Loucy (cell line): Measurements from ENCODE around the gene NKAIN2.

ENCODE experiments used
- H2AFZ ChIP-seq: fragments of 200-600 bp; sonication (generic); 2 replicates; pipeline ENCODE4 v1.6.0; 2016; ENCODE audit warnings: antibody characterized with exemption, mild to moderate bottlenecking, low read length, moderate library complexity
- H3F3A ChIP-seq: fragments of 200-600 bp; 2 replicates; pipeline ENCODE4 v1.6.0; 2016; ENCODE audit warnings: antibody characterized with exemption, low read depth, mild to moderate bottlenecking
- H3K27me3 ChIP-seq: fragments of 200-600 bp; sonication (generic); 2 replicates; pipeline ENCODE4 v1.6.1; 2014; ENCODE audit warnings: low read length, mild to moderate bottlenecking; ENCODE audit not compliant: insufficient read depth, poor library complexity, severe bottlenecking
- H3K36me3 ChIP-seq: fragments of 200-600 bp; sonication (generic); 2 replicates; pipeline ENCODE4 v1.6.1; 2016; ENCODE audit warnings: low read length; ENCODE audit not compliant: insufficient read depth
- H3K4me1 ChIP-seq: fragments of 200-600 bp; sonication (generic); 2 replicates; pipeline ENCODE4 v1.5.1; 2014; ENCODE audit warnings: low read length, mild to moderate bottlenecking; ENCODE audit not compliant: insufficient read depth, poor library complexity, severe bottlenecking
- H3K4me2 ChIP-seq: fragments of 200-600 bp; sonication (generic); 2 replicates; pipeline ENCODE4 v1.6.0; 2014; ENCODE audit warnings: antibody characterized with exemption, low read length, low read depth, mild to moderate bottlenecking; ENCODE audit not compliant: poor library complexity, severe bottlenecking
- H3K4me3 ChIP-seq: fragments of 200-600 bp; sonication (generic); 2 replicates; pipeline ENCODE4 v1.5.1; 2014; ENCODE audit warnings: low read length, mild to moderate bottlenecking, mixed read lengths; ENCODE audit not compliant: poor library complexity, severe bottlenecking
- H3K79me2 ChIP-seq: fragments of 200-600 bp; sonication (generic); 2 replicates; pipeline ENCODE4 v1.6.1; 2014; ENCODE audit warnings: low read length; ENCODE audit not compliant: insufficient read depth
- H3K9ac ChIP-seq: fragments of 200-600 bp; sonication (generic); 2 replicates; pipeline ENCODE4 v1.6.0; 2014; ENCODE audit warnings: mild to moderate bottlenecking, low read depth, low read length, moderate library complexity; ENCODE audit not compliant: poor library complexity, severe bottlenecking
- H3K9me2 ChIP-seq: fragments of 200-600 bp; sonication (generic); replicated peaks from 2 replicates; pipeline ENCODE4 v1.6.1; 2016; ENCODE audit warnings: low read depth, low read length, mixed read lengths
- H3K9me3 ChIP-seq: fragments of 200-600 bp; sonication (generic); 2 replicates; pipeline ENCODE4 v1.6.1; 2014; ENCODE audit warnings: mild to moderate bottlenecking, antibody characterized with exemption, low read length, low read depth; ENCODE audit not compliant: insufficient read depth
- H4K20me1 ChIP-seq: fragments of 200-600 bp; sonication (generic); 2 replicates; pipeline ENCODE4 v1.6.0; 2014; ENCODE audit warnings: antibody characterized with exemption, low read length, mild to moderate bottlenecking; ENCODE audit not compliant: insufficient read depth, poor library complexity, severe bottlenecking
- CTCF ChIP-seq: fragments of 200-600 bp; sonication (generic); conservative IDR thresholded peaks from 2 replicates; pipeline ENCODE4 v1.5.1; 2014; ENCODE audit warnings: mild to moderate bottlenecking, antibody characterized with exemption, low read length
- EZH2phosphoT487 ChIP-seq: fragments of 200-600 bp; IDR thresholded peaks from 2 replicates; pipeline ENCODE4 v1.6.1; 2018; ENCODE audit warnings: antibody characterized with exemption, mild to moderate bottlenecking, moderate library complexity, borderline replicate concordance

Gene NKAIN2

GRCh38 chr6:124066946-124067552 is 263.4 kb downstream of the NKAIN2 start:
- H3K4me2 ChIP-seq, result no peak overlapping the region
- no peaks in the 10 kb centered on the region for H3K79me2 ChIP-seq
- H3K4me3 ChIP-seq, result no peak overlapping the region
- no peak overlapping the region for H3K9ac ChIP-seq
- H3K27me3 ChIP-seq, result no peaks in the 10 kb centered on the region
- no peaks in the 10 kb centered on the region for H3F3A ChIP-seq
- H3K4me1 ChIP-seq, result peaks cover 9% of the 10 kb centered on the region
- no peaks in the 10 kb centered on the region for H4K20me1 ChIP-seq
- no peaks in the 10 kb centered on the region for H3K9me2 ChIP-seq
- no peaks in the 10 kb centered on the region for H3K36me3 ChIP-seq
- H3K9me3 ChIP-seq, result no peaks in the 10 kb centered on the region
- no peak for TF ChIP-seq CTCF
- TF ChIP-seq EZH2phosphoT487, result no peak
- H2AFZ ChIP-seq, result no peak overlapping the region; the same call in 1 of the 2 replicates

- peaks cover 9% of the 10 kb centered on the region for H3K4me1 ChIP-seq
- H3K4me3 ChIP-seq, result no peak overlapping the region
- no peaks in the 10 kb centered on the region for H4K20me1 ChIP-seq
- H3F3A ChIP-seq, result no peaks in the 10 kb centered on the region
- no peaks in the 10 kb centered on the region for H3K9me3 ChIP-seq
- no peak overlapping the region for H3K9ac ChIP-seq
- TF ChIP-seq CTCF (no peak), EZH2phosphoT487 (no peak)
- H3K79me2 ChIP-seq, result no peaks in the 10 kb centered on the region
- H3K27me3 ChIP-seq, result no peaks in the 10 kb centered on the region
- H2AFZ ChIP-seq, result no peak overlapping the region
- no peaks in the 10 kb centered on the region for H3K36me3 ChIP-seq
- no peaks in the 10 kb centered on the region for H3K9me2 ChIP-seq
- no peak overlapping the region for H3K4me2 ChIP-seq
These were observed 265.7 kb downstream of the NKAIN2 start for GRCh38 chr6:124069230-124069950.

- Histone ChIP-seq H3K4me2 (no peak overlapping the region), H3K79me2 (no peaks in the 10 kb centered on the region), H4K20me1 (no peaks in the 10 kb centered on the region), H3F3A (no peaks in the 10 kb centered on the region), H2AFZ (no peak overlapping the region), H3K9me2 (no peaks in the 10 kb centered on the region), H3K36me3 (no peaks in the 10 kb centered on the region), H3K9me3 (no peaks in the 10 kb centered on the region), H3K4me1 (no peaks in the 10 kb centered on the region), H3K9ac (no peak overlapping the region), H3K4me3 (no peak overlapping the region), H3K27me3 (no peaks in the 10 kb centered on the region)
- TF ChIP-seq CTCF (no peak), EZH2phosphoT487 (no peak)
These were observed 269.4 kb downstream of the NKAIN2 start for GRCh38 chr6:124073021-124073420.
